GM06990 (cell line): ENCODE measurements around the gene SORCS3.
A peak's percentile ranks its signal among the peaks of the same experiment; 100 is the strongest.

Experiments
- DNase-seq: peaks from one replicate; pipeline ENCODE4 v3.0.0-alpha.2; 2011; ENCODE audit not compliant: insufficient read length; ENCODE audit errors: extremely low read depth
- H3K27me3 ChIP-seq: replicated peaks from 2 replicates; pipeline ENCODE4 v1.6.0; 2011; ENCODE audit warnings: low read length; ENCODE audit not compliant: control insufficient read depth, insufficient read depth
- H3K36me3 ChIP-seq: 2 replicates; pipeline ENCODE4 v1.5.1; 2011; ENCODE audit warnings: low read length; ENCODE audit not compliant: control insufficient read depth, insufficient read depth
- H3K4me3 ChIP-seq: replicated peaks from 2 replicates; pipeline ENCODE4 v1.5.1; 2011; ENCODE audit warnings: low read depth, mild to moderate bottlenecking, control low read depth, low read length
- CTCF ChIP-seq: IDR thresholded peaks from 2 replicates; pipeline ENCODE4 v1.5.1; 2011; ENCODE audit warnings: low read length, control low read depth, mild to moderate bottlenecking, inconsistent platforms; ENCODE audit not compliant: insufficient read depth, poor library complexity, severe bottlenecking

SORCS3 gene

GRCh38 chr10:104613406-104613805, 27.7 kb upstream of the SORCS3 start:
- no peak for TF ChIP-seq CTCF
- H3K36me3 ChIP-seq: no peaks in the 10 kb centered on the region
- no peak for DNase-seq

GRCh38 chr10:104614245-104614831, 26.8 kb upstream of the SORCS3 start:
- Histone ChIP-seq H3K4me3 (no peak overlapping the region), H3K27me3 (no peaks in the 10 kb centered on the region; the same call in 1 of the 2 replicates), H3K36me3 (no peaks in the 10 kb centered on the region)
- peak; percentile 61 for TF ChIP-seq CTCF
- DNase-seq: no peak

More at GRCh38 chr10:104613406-104613805, 27.7 kb upstream of the SORCS3 start:
- H3K27me3 ChIP-seq: no peaks in the 10 kb centered on the region; the same call in 1 of the 2 replicates
- no peak overlapping the region for H3K4me3 ChIP-seq

- no peak for DNase-seq
- Histone ChIP-seq H3K36me3 (no peaks in the 10 kb centered on the region), H3K4me3 (no peak overlapping the region), H3K27me3 (no peaks in the 10 kb centered on the region; the same call in 1 of the 2 replicates)
- no peak for TF ChIP-seq CTCF
These were observed 26.0 kb upstream of the SORCS3 start for GRCh38 chr10:104615136-104615535.

GRCh38 chr10:104617831-104618230, 23.3 kb upstream of the SORCS3 start:
- H3K36me3 ChIP-seq: no peaks in the 10 kb centered on the region
- H3K27me3 ChIP-seq: no peaks in the 10 kb centered on the region; the same call in 1 of the 2 replicates
- no peak for DNase-seq
- no peak for TF ChIP-seq CTCF
- no peak overlapping the region for H3K4me3 ChIP-seq

GRCh38 chr10:104622175-104622574, 18.9 kb upstream of the SORCS3 start:
- Histone ChIP-seq H3K4me3 (no peak overlapping the region), H3K36me3 (no peaks in the 10 kb centered on the region), H3K27me3 (no peaks in the 10 kb centered on the region)
- DNase-seq: no peak
- TF ChIP-seq CTCF: no peak
